Osteoblast (primary cell): ENCODE data around the gene SYCN. TPM values are rescaled to one million over a fixed set of nuclear protein-coding genes. Genes with fewer than 3 reads are reported as not detected.

Experiments used
- DNase-seq: peaks from one replicate; pipeline ENCODE4 v3.0.0; 2011; ENCODE audit warnings: low spot score, mixed read lengths; ENCODE audit not compliant: insufficient read length; ENCODE audit errors: missing footprints
- H2AFZ ChIP-seq: 2 replicates; pipeline ENCODE4 v1.6.0; 2011; ENCODE audit warnings: mild to moderate bottlenecking, low read length
- H3K27ac ChIP-seq: 2 replicates; pipeline ENCODE4 v1.5.1; 2011; ENCODE audit warnings: mild to moderate bottlenecking, low read depth, low read length, moderate library complexity
- H3K27me3 ChIP-seq: 2 replicates; pipeline ENCODE4 v1.6.0; 2012; ENCODE audit warnings: mild to moderate bottlenecking, control low read depth, inconsistent platforms, low read length, moderate library complexity; ENCODE audit not compliant: insufficient read depth
- H3K36me3 ChIP-seq: 2 replicates; pipeline ENCODE4 v1.5.1; 2011; ENCODE audit warnings: mild to moderate bottlenecking, low read length, control low read depth, moderate library complexity; ENCODE audit not compliant: insufficient read depth
- H3K4me1 ChIP-seq: 2 replicates; pipeline ENCODE4 v1.5.1; 2011; ENCODE audit warnings: mild to moderate bottlenecking, low read length, control low read depth, moderate library complexity; ENCODE audit not compliant: insufficient read depth
- H3K4me2 ChIP-seq: 2 replicates; pipeline ENCODE4 v1.6.0; 2011; ENCODE audit warnings: mild to moderate bottlenecking, low read length; ENCODE audit not compliant: insufficient read depth
- H3K4me3 ChIP-seq: fragments of 200-600 bp; sonication (generic); 3 replicates; pipeline ENCODE4 v1.5.1; 2012; ENCODE audit warnings: mild to moderate bottlenecking, low read length, inconsistent platforms; ENCODE audit not compliant: insufficient read depth
- H3K79me2 ChIP-seq: 2 replicates; pipeline ENCODE4 v1.6.0; 2012; ENCODE audit warnings: mild to moderate bottlenecking, low read length, control low read depth, inconsistent platforms; ENCODE audit not compliant: insufficient read depth
- H3K9me3 ChIP-seq: 2 replicates; pipeline ENCODE4 v1.5.1; 2011; ENCODE audit warnings: low read depth, low read length, control low read depth
- H4K20me1 ChIP-seq: 2 replicates; pipeline ENCODE4 v1.6.0; 2012; ENCODE audit warnings: mild to moderate bottlenecking, low read length, control low read depth; ENCODE audit not compliant: insufficient read depth
- total RNA-seq: library from RNA; depleted of rRNA; stranded (reverse); fragments of >200 nt; gene quantifications from 2 replicates; pipeline ENCODE4 v1.2.3, GENCODE V29; 2012
- TF ChIP-seq, protein P1 (sequence below): IDR thresholded peaks from 2 replicates; pipeline ENCODE4 v1.5.1; 2011; ENCODE audit warnings: mild to moderate bottlenecking, low read depth, low read length, moderate library complexity; ENCODE audit errors: extremely low read depth

The SYCN gene
- total RNA-seq, 1 donor: not detected

DNA sequence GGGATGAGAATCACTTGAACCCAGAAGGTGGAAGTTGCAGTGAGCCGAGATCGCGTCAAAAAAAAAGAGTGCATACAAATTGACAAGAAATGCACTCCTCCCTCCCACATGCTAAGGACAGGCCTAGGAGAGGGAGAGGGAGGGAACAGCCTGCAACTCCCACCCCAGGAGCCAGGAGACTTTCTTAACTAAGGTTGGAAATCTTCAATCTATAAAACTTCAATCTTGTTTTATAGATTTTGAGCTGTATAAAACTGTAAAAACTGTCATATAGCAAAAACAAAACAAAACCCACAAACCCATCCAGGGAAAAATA is 1.3 kb upstream of the SYCN start:
- TF ChIP-seq, protein P1, sequence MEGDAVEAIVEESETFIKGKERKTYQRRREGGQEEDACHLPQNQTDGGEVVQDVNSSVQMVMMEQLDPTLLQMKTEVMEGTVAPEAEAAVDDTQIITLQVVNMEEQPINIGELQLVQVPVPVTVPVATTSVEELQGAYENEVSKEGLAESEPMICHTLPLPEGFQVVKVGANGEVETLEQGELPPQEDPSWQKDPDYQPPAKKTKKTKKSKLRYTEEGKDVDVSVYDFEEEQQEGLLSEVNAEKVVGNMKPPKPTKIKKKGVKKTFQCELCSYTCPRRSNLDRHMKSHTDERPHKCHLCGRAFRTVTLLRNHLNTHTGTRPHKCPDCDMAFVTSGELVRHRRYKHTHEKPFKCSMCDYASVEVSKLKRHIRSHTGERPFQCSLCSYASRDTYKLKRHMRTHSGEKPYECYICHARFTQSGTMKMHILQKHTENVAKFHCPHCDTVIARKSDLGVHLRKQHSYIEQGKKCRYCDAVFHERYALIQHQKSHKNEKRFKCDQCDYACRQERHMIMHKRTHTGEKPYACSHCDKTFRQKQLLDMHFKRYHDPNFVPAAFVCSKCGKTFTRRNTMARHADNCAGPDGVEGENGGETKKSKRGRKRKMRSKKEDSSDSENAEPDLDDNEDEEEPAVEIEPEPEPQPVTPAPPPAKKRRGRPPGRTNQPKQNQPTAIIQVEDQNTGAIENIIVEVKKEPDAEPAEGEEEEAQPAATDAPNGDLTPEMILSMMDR: no peak
- Histone ChIP-seq H3K79me2 (no peaks in the 10 kb centered on the region), H2AFZ (no peak overlapping the region), H3K4me3 (no peak overlapping the region), H3K9me3 (no peaks in the 10 kb centered on the region), H3K4me2 (no peak overlapping the region), H3K27ac (no peak overlapping the region), H3K36me3 (no peaks in the 10 kb centered on the region), H3K27me3 (peaks cover 28% of the 10 kb centered on the region), H3K4me1 (no peaks in the 10 kb centered on the region), H4K20me1 (no peaks in the 10 kb centered on the region)
- DNase-seq: peak; percentile 22

DNA sequence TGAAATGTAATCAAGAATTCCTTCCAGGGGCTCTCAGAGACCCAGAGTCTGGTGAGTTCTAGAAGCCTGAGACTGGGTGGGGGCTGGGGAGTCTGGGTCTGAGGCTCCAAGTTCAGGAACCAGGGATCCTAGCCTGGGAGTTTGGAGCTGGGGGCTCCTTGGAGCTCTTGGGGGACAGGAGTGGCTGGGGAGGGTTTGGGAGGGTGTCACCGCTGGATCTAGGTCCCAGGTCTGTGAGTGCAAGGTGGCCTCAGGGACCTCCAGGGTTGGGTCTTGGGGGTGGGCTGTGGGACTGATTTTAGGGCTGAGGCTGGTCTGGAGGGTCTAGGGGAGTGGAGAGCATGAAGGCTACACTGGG is 1.1 kb downstream of the SYCN start:
- Histone ChIP-seq H3K4me2 (no peak overlapping the region), H3K27ac (no peak overlapping the region), H3K36me3 (no peaks in the 10 kb centered on the region), H3K9me3 (no peaks in the 10 kb centered on the region), H3K79me2 (no peaks in the 10 kb centered on the region), H3K4me3 (no peak overlapping the region), H4K20me1 (no peaks in the 10 kb centered on the region), H3K4me1 (no peaks in the 10 kb centered on the region), H2AFZ (no peak overlapping the region), H3K27me3 (peaks cover 34% of the 10 kb centered on the region)
- no peak for DNase-seq
- TF ChIP-seq, protein P1: no peak

DNA sequence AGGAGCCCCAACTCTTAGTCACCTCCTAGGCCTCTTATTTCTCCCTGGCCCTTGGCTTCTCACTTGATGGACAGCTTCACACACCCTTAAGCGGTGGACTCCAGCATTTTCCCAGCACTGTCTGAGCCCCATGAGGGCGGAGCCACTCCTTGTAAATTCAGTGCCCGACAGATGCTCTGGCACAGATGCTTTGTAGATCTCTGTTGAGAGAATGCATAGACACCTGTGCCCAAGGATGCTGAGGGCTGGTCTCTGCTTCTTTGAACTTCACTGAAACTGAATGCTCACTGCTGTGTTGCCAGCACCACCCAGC is 3.3 kb downstream of the SYCN start:
- H3K79me2 ChIP-seq: no peaks in the 10 kb centered on the region
- H3K9me3 ChIP-seq: no peaks in the 10 kb centered on the region
- no peaks in the 10 kb centered on the region for H3K36me3 ChIP-seq
- TF ChIP-seq, protein P1: no peak
- no peak overlapping the region for H3K4me2 ChIP-seq
- peaks cover 55% of the 10 kb centered on the region for H3K27me3 ChIP-seq
- H3K27ac ChIP-seq: no peak overlapping the region
- no peak overlapping the region for H2AFZ ChIP-seq
- H3K4me3 ChIP-seq: no peak overlapping the region
- peak; percentile 36 for DNase-seq
- no peaks in the 10 kb centered on the region for H3K4me1 ChIP-seq
- H4K20me1 ChIP-seq: no peaks in the 10 kb centered on the region

DNA sequence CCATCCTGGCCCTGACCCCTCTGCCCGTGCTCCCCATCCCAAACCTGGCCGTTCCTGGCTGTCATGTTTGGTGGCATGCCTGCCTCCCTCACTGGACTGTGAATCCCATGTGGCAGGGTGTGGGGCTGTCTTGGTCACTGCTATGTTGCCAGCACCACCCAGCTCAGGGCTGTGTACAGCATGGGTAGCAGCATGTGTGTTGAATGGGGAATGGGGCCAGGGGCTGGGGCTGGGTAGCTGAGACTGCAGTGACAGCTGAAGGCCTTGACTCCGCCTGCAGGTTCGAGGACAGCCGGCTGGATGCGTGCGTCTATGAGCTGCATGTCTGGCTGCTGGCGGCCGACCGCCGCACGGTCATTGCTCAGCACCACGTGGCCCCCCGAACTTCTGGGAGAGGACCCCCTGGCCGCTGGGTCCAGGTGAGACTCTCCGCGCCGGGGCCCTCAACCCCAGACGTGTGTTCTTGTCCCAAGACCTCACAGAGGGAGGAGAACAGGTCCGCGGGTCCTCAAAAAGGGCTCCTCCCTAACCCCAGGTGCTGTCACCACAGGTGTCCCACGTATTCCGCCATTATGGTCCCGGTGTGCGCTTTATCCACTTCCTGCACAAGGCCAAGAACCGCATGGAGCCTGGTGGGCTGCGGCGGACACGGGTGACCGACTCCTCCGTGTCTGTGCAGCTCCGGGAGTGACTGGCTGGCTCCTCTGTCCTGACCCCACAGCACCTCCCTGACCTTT is 3.8 kb downstream of the SYCN start:
- Histone ChIP-seq H3K27me3 (peaks cover 58% of the 10 kb centered on the region), H3K4me1 (no peaks in the 10 kb centered on the region), H2AFZ (no peak overlapping the region), H3K4me3 (no peak overlapping the region), H3K27ac (no peak overlapping the region), H4K20me1 (no peaks in the 10 kb centered on the region), H3K4me2 (no peak overlapping the region), H3K9me3 (no peaks in the 10 kb centered on the region), H3K79me2 (no peaks in the 10 kb centered on the region), H3K36me3 (no peaks in the 10 kb centered on the region)
- TF ChIP-seq, protein P1: no peak
- peak; percentile 59 for DNase-seq
